Measurements from ENCODE around the gene TCF12. TPM values are rescaled to one million over a fixed set of nuclear protein-coding genes. Genes with fewer than 3 reads are reported as not detected.

TCF12 gene
- total RNA-seq, 1 donor from 2014 or later: 194 TPM

DNA sequence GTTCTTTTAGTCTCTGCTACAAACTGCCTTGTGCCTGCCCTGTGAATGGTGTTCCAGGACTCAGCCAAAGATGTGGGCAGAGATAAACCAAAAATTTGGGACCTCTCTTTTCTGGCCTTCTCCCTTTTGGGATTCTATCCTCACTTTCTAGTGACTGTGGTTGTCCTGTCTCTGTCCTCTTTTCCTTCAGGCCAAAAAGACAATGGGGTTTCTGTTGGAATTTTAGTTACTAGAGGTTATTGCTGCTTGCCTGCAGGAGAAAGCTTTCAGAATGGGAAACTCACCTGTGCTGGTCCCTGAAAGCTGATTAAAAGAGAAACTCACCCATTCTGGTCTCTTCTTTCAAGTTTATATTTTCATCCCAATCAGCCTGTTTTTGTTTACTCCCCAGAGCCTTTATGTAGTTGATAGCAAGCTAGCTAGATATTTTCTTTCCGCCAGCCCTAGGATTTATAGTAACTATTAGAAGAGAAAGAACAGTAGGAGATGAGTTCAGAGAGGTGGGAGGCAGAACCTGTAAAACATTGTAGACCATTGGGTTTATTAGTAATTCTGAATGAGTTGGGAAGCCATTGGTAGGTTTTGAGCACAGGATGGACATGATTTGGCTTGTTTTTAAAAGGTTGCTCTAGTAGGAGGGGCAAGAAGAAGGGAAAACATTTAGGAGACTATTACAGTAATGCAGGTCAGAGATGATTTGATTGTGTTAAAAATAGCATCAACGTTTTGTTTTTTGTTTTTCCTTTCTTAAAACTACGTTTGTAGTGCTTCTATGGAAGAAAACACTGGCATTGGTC lies 138.9 kb downstream of the TCF12 start:
- no peaks in the 10 kb centered on the region for H3K36me3 Mint-ChIP-seq
- TF ChIP-seq, protein P1, sequence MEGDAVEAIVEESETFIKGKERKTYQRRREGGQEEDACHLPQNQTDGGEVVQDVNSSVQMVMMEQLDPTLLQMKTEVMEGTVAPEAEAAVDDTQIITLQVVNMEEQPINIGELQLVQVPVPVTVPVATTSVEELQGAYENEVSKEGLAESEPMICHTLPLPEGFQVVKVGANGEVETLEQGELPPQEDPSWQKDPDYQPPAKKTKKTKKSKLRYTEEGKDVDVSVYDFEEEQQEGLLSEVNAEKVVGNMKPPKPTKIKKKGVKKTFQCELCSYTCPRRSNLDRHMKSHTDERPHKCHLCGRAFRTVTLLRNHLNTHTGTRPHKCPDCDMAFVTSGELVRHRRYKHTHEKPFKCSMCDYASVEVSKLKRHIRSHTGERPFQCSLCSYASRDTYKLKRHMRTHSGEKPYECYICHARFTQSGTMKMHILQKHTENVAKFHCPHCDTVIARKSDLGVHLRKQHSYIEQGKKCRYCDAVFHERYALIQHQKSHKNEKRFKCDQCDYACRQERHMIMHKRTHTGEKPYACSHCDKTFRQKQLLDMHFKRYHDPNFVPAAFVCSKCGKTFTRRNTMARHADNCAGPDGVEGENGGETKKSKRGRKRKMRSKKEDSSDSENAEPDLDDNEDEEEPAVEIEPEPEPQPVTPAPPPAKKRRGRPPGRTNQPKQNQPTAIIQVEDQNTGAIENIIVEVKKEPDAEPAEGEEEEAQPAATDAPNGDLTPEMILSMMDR (IDR thresholded peaks at IDR 0.05; ENCODE audit: unreplicated experiment): no peak
- no peak overlapping the region for H3K4me3 Mint-ChIP-seq
- DNase-seq (ENCODE audit: low spot score in 2 of 2, unreplicated experiment in 2 of 2): no peak
- no peak overlapping the region for H3K27ac Mint-ChIP-seq
- no peaks in the 10 kb centered on the region for H3K27me3 Mint-ChIP-seq (ENCODE audit: low read depth)
- H3K9me3 Mint-ChIP-seq: no peaks in the 10 kb centered on the region
- peaks cover 25% of the 10 kb centered on the region for H3K4me1 Mint-ChIP-seq

DNA sequence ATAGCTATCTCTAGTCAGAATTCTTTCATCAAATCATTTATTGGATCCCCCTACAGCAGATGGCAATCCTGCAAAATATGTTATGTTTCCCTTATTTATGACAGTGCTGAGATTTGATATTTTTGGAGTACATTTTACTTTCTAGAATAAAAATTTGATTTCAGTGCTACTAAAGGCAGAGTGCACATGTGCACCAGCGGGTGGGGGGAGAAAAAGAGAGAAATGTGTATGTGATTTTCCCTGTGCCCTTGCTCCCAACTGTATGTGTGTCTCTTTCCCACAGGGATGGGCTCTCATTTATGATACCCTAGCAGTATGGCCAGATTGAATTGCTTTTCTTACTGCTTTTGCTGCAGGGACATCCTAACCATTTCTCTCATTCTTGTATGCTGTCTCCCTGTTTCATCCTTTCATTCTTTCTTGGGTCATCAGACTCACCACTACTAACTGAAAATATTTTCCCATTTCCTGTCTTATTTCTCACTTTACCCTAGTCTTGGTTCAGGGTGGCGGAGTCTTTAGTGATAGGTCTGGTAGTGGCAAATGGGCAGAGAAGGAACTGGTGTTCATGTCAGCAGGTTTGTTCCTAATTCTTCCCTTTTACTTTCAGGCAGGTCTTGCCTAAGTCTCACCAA lies 140.7 kb downstream of the TCF12 start:
- DNase-seq (ENCODE audit: low spot score in 2 of 2, unreplicated experiment in 2 of 2): no peak
- H3K4me3 Mint-ChIP-seq: no peak overlapping the region
- no peaks in the 10 kb centered on the region for H3K9me3 Mint-ChIP-seq
- H3K4me1 Mint-ChIP-seq: peaks cover 20% of the 10 kb centered on the region
- TF ChIP-seq, protein P1 (IDR thresholded peaks at IDR 0.05; ENCODE audit: unreplicated experiment): no peak
- H3K27ac Mint-ChIP-seq: no peak overlapping the region
- no peaks in the 10 kb centered on the region for H3K27me3 Mint-ChIP-seq (ENCODE audit: low read depth)
- peaks cover 3% of the 10 kb centered on the region for H3K36me3 Mint-ChIP-seq

DNA sequence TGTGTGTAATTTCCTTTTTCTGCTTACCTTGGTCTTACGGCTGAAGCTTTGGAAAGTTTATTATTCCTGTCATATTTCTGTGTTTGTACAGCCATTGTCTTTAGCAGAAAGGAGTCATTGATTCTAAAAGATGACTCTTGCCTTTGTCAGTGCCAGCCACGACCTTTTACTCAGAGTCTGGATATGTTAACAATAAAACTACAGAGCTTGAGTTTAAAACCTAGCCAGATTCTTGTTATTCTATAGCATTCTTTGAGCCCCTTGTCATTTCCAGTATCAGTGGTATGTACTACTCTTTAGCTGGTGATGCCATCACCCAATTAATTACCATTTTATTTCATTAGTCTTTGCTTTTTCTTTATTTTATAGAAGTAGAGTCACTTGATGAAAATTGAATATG lies 142.4 kb downstream of the TCF12 start:
- Mint-ChIP-seq H3K36me3 (peaks cover 5% of the 10 kb centered on the region), H3K9me3 (no peaks in the 10 kb centered on the region), H3K27ac (peak overlapping the region; percentile 8), H3K4me3 (no peak overlapping the region), H3K27me3 (ENCODE audit: low read depth) (no peaks in the 10 kb centered on the region), H3K4me1 (peaks cover 19% of the 10 kb centered on the region)
- DNase-seq (ENCODE audit: low spot score in 2 of 2, unreplicated experiment in 2 of 2): no peak
- TF ChIP-seq, protein P1 (IDR thresholded peaks at IDR 0.05; ENCODE audit: unreplicated experiment): no peak

DNA sequence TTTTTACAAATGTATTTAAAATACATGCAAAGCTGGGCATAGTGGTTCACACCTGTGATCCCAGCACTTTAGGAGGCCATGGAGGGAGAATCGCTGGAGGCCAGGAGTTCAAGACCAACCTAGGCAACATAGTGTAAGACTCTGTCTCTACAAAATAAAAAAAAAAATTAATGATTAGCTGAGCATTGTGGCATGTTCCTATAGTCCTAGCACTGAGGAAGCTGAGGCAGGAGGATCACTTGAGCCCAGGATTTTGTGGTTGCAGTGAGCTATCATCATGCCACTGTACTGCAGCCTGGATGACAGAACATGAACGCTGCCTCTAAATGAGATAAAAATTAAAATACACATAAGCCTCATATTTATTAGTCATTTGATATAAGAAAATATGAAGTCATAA lies 142.8 kb downstream of the TCF12 start:
- Mint-ChIP-seq H3K27me3 (ENCODE audit: low read depth) (no peaks in the 10 kb centered on the region), H3K27ac (no peak overlapping the region), H3K4me1 (peaks cover 19% of the 10 kb centered on the region), H3K4me3 (no peak overlapping the region), H3K36me3 (peaks cover 5% of the 10 kb centered on the region), H3K9me3 (no peaks in the 10 kb centered on the region)
- TF ChIP-seq, protein P1 (IDR thresholded peaks at IDR 0.05; ENCODE audit: unreplicated experiment): no peak
- DNase-seq (ENCODE audit: low spot score in 2 of 2, unreplicated experiment in 2 of 2): no peak

DNA sequence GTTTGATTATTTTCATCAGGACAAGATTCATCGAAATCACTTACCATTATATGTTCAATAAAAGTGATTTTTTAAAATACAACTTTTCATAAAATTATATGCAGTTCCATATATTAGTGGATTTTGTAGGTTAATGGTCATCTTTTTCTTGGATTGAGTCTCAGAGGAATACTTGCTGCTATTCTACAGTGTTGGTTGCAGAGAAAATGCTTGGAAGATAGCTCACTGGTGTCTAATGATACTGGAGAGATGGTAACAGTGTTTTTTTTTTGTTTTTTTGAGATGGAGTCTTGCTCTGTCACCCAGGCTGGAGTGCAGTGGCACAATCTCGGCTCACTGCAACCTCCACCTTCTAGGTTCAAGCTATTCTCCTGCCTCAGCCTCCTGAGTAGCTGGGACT lies 143.3 kb downstream of the TCF12 start:
- Mint-ChIP-seq H3K9me3 (no peaks in the 10 kb centered on the region), H3K27ac (no peak overlapping the region), H3K36me3 (peaks cover 5% of the 10 kb centered on the region), H3K4me3 (no peak overlapping the region), H3K27me3 (ENCODE audit: low read depth) (no peaks in the 10 kb centered on the region), H3K4me1 (peaks cover 18% of the 10 kb centered on the region)
- no peak for DNase-seq (ENCODE audit: low spot score in 2 of 2, unreplicated experiment in 2 of 2)
- TF ChIP-seq, protein P1 (IDR thresholded peaks at IDR 0.05; ENCODE audit: unreplicated experiment): no peak

Measured in mesothelial cell of epicardium (in vitro differentiated cells).